GM12874 (cell line): ENCODE measurements around the gene PELI2.

ENCODE experiments used
- TF ChIP-seq, protein P1 (sequence below): IDR thresholded peaks from 2 replicates; pipeline ENCODE4 v1.5.1; 2011; ENCODE audit warnings: low read depth, mild to moderate bottlenecking, control low read depth, low read length, moderate library complexity; ENCODE audit not compliant: insufficient read depth

Gene PELI2

DNA sequence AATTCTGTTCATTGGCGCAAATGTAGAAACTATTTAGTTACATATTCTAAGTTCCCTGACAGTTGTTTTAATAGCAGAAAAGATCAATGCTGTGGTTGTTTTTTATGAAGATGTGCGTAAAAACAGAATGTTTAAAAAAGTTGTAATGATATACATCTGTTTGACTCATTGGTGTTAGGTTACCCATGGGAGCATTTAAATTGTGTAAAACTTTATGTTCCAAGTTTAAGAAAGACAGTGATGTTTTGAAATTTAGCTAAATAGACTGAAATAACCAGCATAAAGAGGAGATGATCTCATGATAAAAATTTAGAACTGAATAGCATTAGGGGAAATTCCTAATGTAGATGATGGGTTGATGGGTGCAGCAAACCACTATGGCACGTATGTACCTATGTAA, 3.6 kb downstream of the PELI2 start:
- TF ChIP-seq, protein P1, sequence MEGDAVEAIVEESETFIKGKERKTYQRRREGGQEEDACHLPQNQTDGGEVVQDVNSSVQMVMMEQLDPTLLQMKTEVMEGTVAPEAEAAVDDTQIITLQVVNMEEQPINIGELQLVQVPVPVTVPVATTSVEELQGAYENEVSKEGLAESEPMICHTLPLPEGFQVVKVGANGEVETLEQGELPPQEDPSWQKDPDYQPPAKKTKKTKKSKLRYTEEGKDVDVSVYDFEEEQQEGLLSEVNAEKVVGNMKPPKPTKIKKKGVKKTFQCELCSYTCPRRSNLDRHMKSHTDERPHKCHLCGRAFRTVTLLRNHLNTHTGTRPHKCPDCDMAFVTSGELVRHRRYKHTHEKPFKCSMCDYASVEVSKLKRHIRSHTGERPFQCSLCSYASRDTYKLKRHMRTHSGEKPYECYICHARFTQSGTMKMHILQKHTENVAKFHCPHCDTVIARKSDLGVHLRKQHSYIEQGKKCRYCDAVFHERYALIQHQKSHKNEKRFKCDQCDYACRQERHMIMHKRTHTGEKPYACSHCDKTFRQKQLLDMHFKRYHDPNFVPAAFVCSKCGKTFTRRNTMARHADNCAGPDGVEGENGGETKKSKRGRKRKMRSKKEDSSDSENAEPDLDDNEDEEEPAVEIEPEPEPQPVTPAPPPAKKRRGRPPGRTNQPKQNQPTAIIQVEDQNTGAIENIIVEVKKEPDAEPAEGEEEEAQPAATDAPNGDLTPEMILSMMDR = no peak

DNA sequence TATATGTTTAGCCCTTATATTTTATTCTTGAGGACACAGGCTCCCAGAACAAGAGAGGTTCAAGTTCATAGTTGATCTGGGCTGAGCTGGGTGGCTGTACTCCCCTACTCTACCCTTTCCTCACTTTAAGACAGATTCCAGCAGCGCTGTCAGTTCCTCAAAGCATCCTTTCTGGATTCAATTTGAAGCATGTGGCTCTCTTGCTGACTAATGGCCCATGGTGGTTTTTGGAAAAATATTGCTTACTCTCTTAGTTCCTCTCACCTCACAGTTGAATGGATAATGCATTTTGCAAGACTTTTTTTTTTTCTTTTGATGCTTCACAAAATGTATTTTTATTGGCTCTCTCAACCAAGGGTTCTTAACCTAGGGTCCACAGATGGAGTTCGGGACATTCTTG, 4.1 kb downstream of the PELI2 start:
- TF ChIP-seq, protein P1 = no peak

DNA sequence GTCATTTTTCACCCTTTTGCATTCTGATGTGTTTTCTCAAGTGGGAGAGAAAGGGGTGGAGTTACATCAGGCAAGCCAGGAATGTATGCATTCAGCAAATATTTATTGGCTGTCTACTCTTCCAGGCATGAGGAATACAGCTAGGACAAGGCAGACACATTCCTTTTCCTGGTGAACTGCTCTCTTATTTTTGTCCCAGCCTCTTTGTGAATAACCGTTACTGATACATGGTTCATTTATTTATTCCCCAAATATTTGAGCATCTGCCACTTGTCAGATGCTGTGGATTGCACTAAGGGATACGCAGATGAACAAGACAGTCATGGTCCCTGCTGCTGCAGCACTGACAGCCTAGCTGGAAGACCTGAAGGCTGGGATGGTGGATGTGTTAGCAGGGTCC, 6.1 kb downstream of the PELI2 start:
- TF ChIP-seq, protein P1 = no peak

DNA sequence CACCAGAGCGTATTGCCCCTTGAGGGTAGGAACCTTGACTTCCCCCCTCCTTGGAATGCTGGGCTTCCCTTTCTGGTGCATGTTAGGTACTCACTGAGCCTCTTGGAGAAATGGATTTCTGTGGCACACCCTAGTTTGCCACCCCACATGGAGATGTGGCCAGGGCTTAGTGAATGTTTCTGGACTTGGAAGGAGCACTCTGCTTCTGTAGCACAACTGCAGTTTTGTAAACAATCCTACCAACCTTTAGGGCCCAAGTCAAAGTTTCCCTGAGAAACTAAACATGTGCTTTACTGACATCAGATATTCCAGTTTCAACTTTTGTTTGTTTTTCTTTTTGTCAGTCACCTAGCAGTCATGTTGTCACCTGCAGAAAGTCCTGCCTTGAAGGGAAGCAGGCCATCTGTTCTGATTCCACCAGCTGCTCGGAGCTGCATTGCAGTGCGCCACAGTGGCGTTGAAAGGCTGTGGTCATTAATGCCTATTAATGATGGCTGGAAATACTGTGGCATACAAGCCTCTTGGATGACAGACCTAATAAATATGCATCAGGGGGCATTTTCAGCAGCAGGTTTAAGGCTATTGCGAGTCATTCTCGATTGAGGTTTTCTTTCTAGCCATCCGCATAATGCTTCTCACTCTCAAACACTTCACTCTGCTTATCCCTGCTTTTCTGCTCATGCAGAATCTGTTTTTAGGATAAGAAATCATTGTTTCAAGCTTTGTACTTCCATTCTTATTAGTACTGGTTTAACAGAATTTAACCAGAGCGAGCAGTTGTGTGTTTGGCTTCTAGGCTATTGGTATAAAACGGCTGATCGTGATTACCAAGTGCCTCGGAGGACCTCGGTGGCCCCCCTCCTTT, 7.8 kb downstream of the PELI2 start:
- TF ChIP-seq, protein P1 = no peak

DNA sequence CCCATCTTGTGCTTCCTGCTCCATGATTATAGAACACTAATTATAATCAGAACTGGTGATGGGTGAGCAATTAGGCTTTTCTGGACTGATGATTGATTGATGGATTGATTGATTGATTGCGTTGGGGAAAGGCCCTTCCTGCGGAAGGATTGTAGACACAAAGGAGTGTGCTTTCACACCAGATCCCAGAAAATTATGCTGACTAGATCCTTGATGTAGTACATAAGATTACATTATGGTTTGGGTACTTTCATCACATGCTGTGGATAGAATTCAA, 8.4 kb downstream of the PELI2 start:
- TF ChIP-seq, protein P1 = no peak

DNA sequence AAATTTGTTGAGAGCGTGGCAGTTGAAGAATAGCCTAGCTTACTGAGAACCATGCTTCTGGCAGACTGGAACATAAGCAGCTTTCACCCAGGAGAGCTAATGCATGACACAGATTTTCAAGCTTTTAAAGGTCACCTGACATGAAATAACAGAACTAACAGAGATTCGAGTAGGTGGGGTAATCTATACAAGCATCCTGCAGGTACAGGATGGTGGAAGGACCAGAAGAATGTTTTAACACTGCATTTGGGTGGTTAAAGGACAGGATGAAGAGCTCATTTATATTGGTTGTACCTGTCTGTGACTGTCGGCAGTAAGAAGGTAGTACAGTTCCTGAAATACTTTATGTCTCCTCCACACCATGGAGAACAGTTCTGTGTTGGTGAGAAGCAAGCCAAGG, 8.9 kb downstream of the PELI2 start:
- TF ChIP-seq, protein P1 = no peak

DNA sequence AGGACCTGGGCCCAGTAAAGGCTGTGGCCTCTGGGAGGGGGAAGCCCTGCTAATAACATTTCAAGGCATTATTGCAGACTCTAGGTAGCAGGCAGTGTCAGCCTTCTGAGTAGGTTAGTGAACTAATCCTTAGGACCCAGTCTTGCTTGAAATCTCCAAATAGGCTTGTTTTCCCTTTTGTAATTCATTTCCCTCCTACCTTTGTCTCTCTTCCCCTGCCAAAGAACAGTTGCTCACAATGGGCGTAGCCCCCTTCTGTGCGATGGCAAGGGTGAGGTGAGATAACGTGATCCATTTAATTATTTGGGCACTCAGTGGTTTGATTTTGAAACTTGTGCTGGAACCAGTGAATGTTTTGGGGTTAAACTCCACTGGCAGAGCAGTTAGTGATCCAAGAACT, 10.9 kb downstream of the PELI2 start:
- TF ChIP-seq, protein P1 = no peak
